Activated T-helper 9 cell treated with anti-CD3 and anti-CD28 coated beads, Interleukin-2, amount 50 U/mL, for 16 hours (primary cell): ENCODE results near the gene CTDP1.
"Not testable (repeated sequence)": the region's sequence is repeated elsewhere in the genome, so short reads cannot be mapped to it uniquely, and the experiment has no call there.

Experiments used
- DNase-seq: peaks from one replicate; pipeline ENCODE4 v3.0.0-alpha.2; 2020; ENCODE audit warnings: low read depth

CTDP1 gene

GRCh38 chr18:79740521-79741361 is 61.1 kb downstream of the CTDP1 start:
- no peak for DNase-seq

GRCh38 chr18:79741362-79741700 is 61.7 kb downstream of the CTDP1 start:
- DNase-seq: no peak

GRCh38 chr18:79742076-79742475 is 62.5 kb downstream of the CTDP1 start:
- no peak for DNase-seq

GRCh38 chr18:79744625-79745024 is 65.0 kb downstream of the CTDP1 start:
- no peak for DNase-seq

GRCh38 chr18:79746730-79747129 is 67.1 kb downstream of the CTDP1 start:
- DNase-seq: no peak

- no peak for DNase-seq
These were observed 67.7 kb downstream of the CTDP1 start for GRCh38 chr18:79747156-79747845.

GRCh38 chr18:79748321-79749180 is 68.9 kb downstream of the CTDP1 start:
- no peak for DNase-seq

- DNase-seq: no peak
These were observed 69.9 kb downstream of the CTDP1 start for GRCh38 chr18:79749251-79750191.

- DNase-seq: no peak
These were observed 71.5 kb downstream of the CTDP1 start for GRCh38 chr18:79750980-79751571.

- not testable (repeated sequence) for DNase-seq
These were observed 72.4 kb downstream of the CTDP1 start for GRCh38 chr18:79751918-79752578.

- DNase-seq: not testable (repeated sequence)
These were observed 73.3 kb downstream of the CTDP1 start for GRCh38 chr18:79752946-79753345.

- no peak for DNase-seq
These were observed 73.8 kb downstream of the CTDP1 start for GRCh38 chr18:79753391-79753851.

- no peak for DNase-seq
These were observed 74.6 kb downstream of the CTDP1 start for GRCh38 chr18:79754022-79754761.

- DNase-seq: no peak
These were observed 75.3 kb downstream of the CTDP1 start for GRCh38 chr18:79754831-79755351.

GRCh38 chr18:79755496-79756142 is 76.0 kb downstream of the CTDP1 start:
- DNase-seq: no peak

- DNase-seq: no peak
These were observed 76.5 kb downstream of the CTDP1 start for GRCh38 chr18:79756143-79756500.

- DNase-seq: no peak
These were observed 77.2 kb downstream of the CTDP1 start for GRCh38 chr18:79756826-79757225.

GRCh38 chr18:79760348-79760747 is 80.7 kb downstream of the CTDP1 start:
- no peak for DNase-seq

- DNase-seq: no peak
These were observed 81.3 kb downstream of the CTDP1 start for GRCh38 chr18:79760881-79761280.
